ENCODE results near the gene MYL7. TPM values are rescaled to one million over a fixed set of nuclear protein-coding genes. Genes with fewer than 3 reads are reported as not detected.

Gene MYL7
- total RNA-seq, 4 donors from 2014 or later = not detected

DNA sequence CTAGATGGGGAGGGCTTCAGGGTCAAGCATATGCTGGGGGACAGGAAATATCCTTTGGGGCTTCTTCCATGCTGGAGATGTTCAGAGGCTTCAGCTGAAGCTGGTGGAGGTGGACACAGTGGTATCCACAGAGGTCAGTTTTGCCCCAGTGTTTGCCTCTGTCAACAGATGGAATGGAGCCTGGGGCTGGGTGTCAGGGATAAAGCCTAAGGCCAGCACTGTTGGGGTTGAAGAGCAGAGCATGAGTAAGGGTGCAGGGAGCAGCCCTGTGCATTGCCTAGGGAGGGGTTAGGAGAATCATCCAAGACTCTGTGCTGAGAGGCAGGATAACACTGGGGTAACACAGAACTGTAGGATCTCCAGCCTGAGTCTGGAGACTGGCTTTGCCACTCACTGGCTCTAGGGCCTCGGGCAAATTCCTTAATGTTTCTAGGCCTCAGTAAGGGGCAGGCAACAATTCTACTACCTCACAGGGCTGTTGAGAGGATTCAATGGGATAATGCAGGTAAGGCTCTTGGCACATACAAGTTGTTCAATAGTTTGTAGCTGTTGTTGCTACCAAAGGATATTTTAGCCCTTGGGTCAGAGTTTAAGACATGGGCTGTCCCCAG, 21.8 kb upstream of the MYL7 start:
- Histone ChIP-seq H3K36me3 (no peaks in the 10 kb centered on the region), H3K4me3 (no peak overlapping the region), H3K27me3 (no peaks in the 10 kb centered on the region), H3K4me1 (no peaks in the 10 kb centered on the region), H3K27ac (replicated peaks in 1 of 4) (no peak overlapping the region), H3K9me3 (no peaks in the 10 kb centered on the region)
- intact Hi-C loops (cut with DNase I) = no loop called here
- WGBS = 100% methylated on average over 1 of the region's 1 CpG
- DNase-seq (ENCODE audit: extremely low spot score) = no peak
- TF ChIP-seq POLR2A (IDR thresholded peaks at IDR 0.05; ENCODE audit: low read depth) = no peak
- no peak for TF ChIP-seq POLR2AphosphoS5 (IDR thresholded peaks at IDR 0.05)
- no peak for TF ChIP-seq EP300 (IDR thresholded peaks at IDR 0.05)
- TF ChIP-seq, protein P1, sequence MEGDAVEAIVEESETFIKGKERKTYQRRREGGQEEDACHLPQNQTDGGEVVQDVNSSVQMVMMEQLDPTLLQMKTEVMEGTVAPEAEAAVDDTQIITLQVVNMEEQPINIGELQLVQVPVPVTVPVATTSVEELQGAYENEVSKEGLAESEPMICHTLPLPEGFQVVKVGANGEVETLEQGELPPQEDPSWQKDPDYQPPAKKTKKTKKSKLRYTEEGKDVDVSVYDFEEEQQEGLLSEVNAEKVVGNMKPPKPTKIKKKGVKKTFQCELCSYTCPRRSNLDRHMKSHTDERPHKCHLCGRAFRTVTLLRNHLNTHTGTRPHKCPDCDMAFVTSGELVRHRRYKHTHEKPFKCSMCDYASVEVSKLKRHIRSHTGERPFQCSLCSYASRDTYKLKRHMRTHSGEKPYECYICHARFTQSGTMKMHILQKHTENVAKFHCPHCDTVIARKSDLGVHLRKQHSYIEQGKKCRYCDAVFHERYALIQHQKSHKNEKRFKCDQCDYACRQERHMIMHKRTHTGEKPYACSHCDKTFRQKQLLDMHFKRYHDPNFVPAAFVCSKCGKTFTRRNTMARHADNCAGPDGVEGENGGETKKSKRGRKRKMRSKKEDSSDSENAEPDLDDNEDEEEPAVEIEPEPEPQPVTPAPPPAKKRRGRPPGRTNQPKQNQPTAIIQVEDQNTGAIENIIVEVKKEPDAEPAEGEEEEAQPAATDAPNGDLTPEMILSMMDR (IDR thresholded peaks at IDR 0.05) = no peak

DNA sequence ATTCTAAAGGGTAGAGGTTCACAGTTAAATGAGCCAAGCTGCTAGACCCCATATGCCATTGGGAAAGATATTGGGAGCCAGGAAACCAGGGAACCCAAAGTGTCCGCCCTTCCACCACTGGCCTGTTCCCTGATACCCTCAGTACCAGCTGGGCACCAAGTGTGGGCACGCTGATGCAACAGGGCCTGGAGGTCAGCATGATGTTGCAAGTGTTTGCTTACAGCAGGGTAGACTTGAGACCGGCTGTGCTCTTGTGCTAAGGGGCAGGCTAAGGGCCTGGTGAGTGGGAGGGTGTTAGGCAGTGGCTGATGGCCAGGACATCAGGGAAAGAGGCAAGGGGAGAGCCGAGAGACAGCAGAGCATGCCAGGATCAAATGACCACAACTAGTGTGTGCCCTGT, 21.0 kb upstream of the MYL7 start:
- intact Hi-C loops (cut with DNase I) = no loop called here
- Histone ChIP-seq H3K27ac (replicated peaks in 1 of 4) (no peak overlapping the region), H3K9me3 (no peaks in the 10 kb centered on the region), H3K4me1 (no peaks in the 10 kb centered on the region), H3K27me3 (no peaks in the 10 kb centered on the region), H3K4me3 (no peak overlapping the region), H3K36me3 (no peaks in the 10 kb centered on the region)
- 93% methylated on average over 4 of the region's 4 CpGs for WGBS
- TF ChIP-seq EP300 (IDR thresholded peaks at IDR 0.05) (no peak), POLR2AphosphoS5 (IDR thresholded peaks at IDR 0.05) (no peak), POLR2A (IDR thresholded peaks at IDR 0.05; ENCODE audit: low read depth) (no peak)
- TF ChIP-seq, protein P1 (IDR thresholded peaks at IDR 0.05) = no peak
- DNase-seq (ENCODE audit: extremely low spot score) = no peak

DNA sequence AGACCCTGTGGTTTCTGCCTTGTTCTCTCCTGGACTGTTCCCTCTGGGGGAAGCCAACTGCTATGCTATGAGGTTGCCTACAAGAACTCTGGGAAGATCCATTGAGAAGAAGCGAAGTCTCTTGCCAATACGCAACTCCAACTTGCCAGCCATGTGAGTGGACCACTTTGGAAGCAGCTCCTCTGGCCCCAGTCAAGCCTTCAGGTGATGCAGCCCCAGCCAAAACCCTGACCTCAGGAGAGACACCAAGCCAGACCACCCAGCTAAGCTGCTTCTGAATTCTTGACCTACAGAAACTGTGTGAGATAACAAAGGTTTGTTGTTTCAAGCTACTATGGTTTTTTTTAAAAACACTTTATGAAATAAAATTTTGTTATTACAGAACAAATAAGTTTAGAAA, 20.2 kb upstream of the MYL7 start:
- Histone ChIP-seq H3K36me3 (no peaks in the 10 kb centered on the region), H3K4me3 (no peak overlapping the region), H3K4me1 (no peaks in the 10 kb centered on the region), H3K27ac (replicated peaks in 1 of 4) (no peak overlapping the region), H3K9me3 (no peaks in the 10 kb centered on the region), H3K27me3 (no peaks in the 10 kb centered on the region)
- TF ChIP-seq EP300 (IDR thresholded peaks at IDR 0.05) (no peak), POLR2A (IDR thresholded peaks at IDR 0.05; ENCODE audit: low read depth) (no peak), POLR2AphosphoS5 (IDR thresholded peaks at IDR 0.05) (no peak)
- TF ChIP-seq, protein P1 (IDR thresholded peaks at IDR 0.05) = no peak
- intact Hi-C loops (cut with DNase I) = no loop called here
- DNase-seq (ENCODE audit: extremely low spot score) = no peak
- 100% methylated on average over 2 of the region's 2 CpGs for WGBS

DNA sequence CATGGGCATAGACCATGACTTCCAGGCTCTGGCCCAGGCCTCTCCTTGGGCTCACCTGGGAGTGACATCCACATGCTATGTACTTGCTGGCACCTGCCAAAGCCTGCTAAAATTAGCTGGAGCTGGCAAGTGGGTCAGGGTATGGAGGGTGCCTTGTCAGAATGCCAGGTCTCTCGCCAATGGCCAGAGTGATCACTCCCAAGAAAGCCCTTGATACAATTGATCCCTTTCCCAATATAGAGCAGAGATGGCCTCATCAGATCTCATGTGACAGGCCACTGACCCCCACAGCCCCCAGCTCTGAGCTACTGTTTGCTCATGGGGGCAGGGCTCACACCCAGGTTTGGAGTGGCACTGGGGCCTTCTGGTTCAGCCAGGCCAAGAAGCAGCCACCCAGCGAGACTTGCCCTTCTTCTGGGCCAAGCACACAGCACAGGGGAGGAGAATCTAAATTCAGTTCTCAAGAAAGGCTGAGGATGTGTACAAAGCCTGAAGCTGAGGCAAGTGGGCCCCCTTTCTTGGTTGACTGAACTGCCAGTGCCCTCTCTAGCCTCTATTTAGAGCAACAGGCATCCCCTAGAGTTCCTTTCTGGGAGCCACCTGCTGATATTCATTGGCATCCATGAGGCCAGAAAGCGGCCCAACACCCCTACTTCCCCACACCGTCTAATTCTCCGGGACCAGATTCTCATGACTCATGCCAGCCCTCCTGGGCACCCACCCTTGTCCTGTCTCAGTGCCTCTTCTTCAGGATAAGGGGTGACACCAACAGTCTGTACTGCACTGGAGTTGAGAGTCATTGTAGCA, 18.9 kb upstream of the MYL7 start:
- no peak for DNase-seq (ENCODE audit: extremely low spot score)
- no peaks in the 10 kb centered on the region for H3K36me3 ChIP-seq
- TF ChIP-seq POLR2AphosphoS5 (IDR thresholded peaks at IDR 0.05) = no peak
- TF ChIP-seq, protein P1 (IDR thresholded peaks at IDR 0.05) = no peak
- TF ChIP-seq POLR2A (IDR thresholded peaks at IDR 0.05; ENCODE audit: low read depth) = no peak
- no peak for TF ChIP-seq EP300 (IDR thresholded peaks at IDR 0.05)
- 93% methylated on average over 3 of the region's 5 CpGs for WGBS
- no peak overlapping the region for H3K27ac ChIP-seq (replicated peaks in 1 of 4)
- no peaks in the 10 kb centered on the region for H3K9me3 ChIP-seq
- no peaks in the 10 kb centered on the region for H3K4me1 ChIP-seq
- intact Hi-C loops (cut with DNase I) = no loop called here
- H3K4me3 ChIP-seq = no peak overlapping the region
- H3K27me3 ChIP-seq = no peaks in the 10 kb centered on the region
